H1 (cell line): ENCODE measurements around the gene CHST4. TPM values are rescaled to one million over a fixed set of nuclear protein-coding genes. Genes with fewer than 3 reads are reported as not detected.

Experiments
- MAX ChIP-seq: IDR thresholded peaks from 2 replicates; pipeline ENCODE4 v1.6.1; 2012; ENCODE audit warnings: inconsistent platforms
- RBBP5 ChIP-seq: IDR thresholded peaks from 2 replicates; pipeline ENCODE4 v1.7.1; 2012; ENCODE audit warnings: low read depth, mild to moderate bottlenecking, inconsistent platforms, low read length, moderate library complexity, borderline replicate concordance
- polyA plus RNA-seq, 7 experiments: library from polyadenylated mRNA; depleted of rRNA in 3 of 7; stranded (reverse) in 5 of 7; unstranded in 2 of 7; fragments of >200 nt in 5 of 7; fragments of 200-250 nt in 2 of 7; gene quantifications; 1 replicate in 5 of 7; 2 replicates in 1 of 7; 4 replicates in 1 of 7; pipeline versions ENCODE4 v1.2.1 to v1.2.3, GENCODE V29; 2011 to 2013; ENCODE audit warnings: missing spikeins in 2 of 7, mixed read lengths in 2 of 7
- total RNA-seq: library from RNA; stranded (reverse); fragmentation: NEBNext Ultra II Directional; extraction: Animal tissue kit (Norgen Biotek cat#: 25700); gene quantifications from 2 replicates; pipeline ENCODE4 v1.2.1, GENCODE V29; 2021

The CHST4 gene
- total and polyA plus RNA-seq, 2 of the 8 experiments (the other 6 are each of a cell fraction or from before 2014, with no cell fraction given): 12.1 to 14.6 TPM

GRCh38 chr16:71562552-71562951 is 36.3 kb downstream of the CHST4 start (continued):
- TF ChIP-seq MAX: no peak
- TF ChIP-seq RBBP5: no peak
